Subcutaneous adipose tissue (tissue), 4 donors: ENCODE measurements around the gene CCDC90B. TPM values are rescaled to one million over a fixed set of nuclear protein-coding genes. Genes with fewer than 3 reads are reported as not detected.

ENCODE experiments used
- CTCF ChIP-seq: fragments of 450-650 bp; IDR thresholded peaks from one replicate; pipeline ENCODE4 v1.5.1; 2016; ENCODE audit warnings: low read depth, mild to moderate bottlenecking, control low read depth, antibody characterized with exemption, moderate library complexity
- small RNA-seq: library from RNA; depleted of rRNA; stranded (forward); fragments of <200 nt; gene quantifications from one replicate; pipeline ENCODE3, GENCODE V24; 2016
- total RNA-seq, 4 donors: library from RNA; depleted of rRNA; stranded (reverse); fragments of >200 nt; gene quantifications; one replicate each; pipeline ENCODE4 v1.1.0, GENCODE V29; 2016

Gene CCDC90B
- total RNA-seq, 4 donors from 2014 or later: 27.7 to 54.8 (median 42.2) TPM

- TF ChIP-seq CTCF: no peak
Measured at GRCh38 chr11:83219095-83219494, 67.1 kb downstream of the CCDC90B start.

Small RNAs within 50 kb of the gene (small RNA-seq; reads per million reads assigned to genes)
- not detected for gene AP000873.5

Other genes starting within 250 kb of the CCDC90B start
- 10 to 100 TPM; 18.8 to 34.1 (median 27.5) TPM for gene RAB30, start 214.5 kb downstream of the CCDC90B start, total RNA-seq
- gene PCF11, start 129.2 kb downstream of the CCDC90B start, total RNA-seq: 100 to 1,000 TPM in 1 of 4 donors, 10 to 100 TPM in 3; 93.5 to 109 (median 97.0) TPM
- gene ANKRD42, start 92.7 kb downstream of the CCDC90B start, total RNA-seq: 10 to 100 TPM in 3 of 4 donors, 1 to 10 TPM in 1; 6.7 to 16.8 (median 11.1) TPM